ENCODE results near the gene AHCYL2. TPM values are rescaled to one million over a fixed set of nuclear protein-coding genes. Genes with fewer than 3 reads are reported as not detected.
"Not testable (repeated sequence)": the region's sequence is repeated elsewhere in the genome, so short reads cannot be mapped to it uniquely, and the experiment has no call there.

The AHCYL2 gene
- total RNA-seq, 1 donor from 2014 or later: 11.0 TPM

DNA sequence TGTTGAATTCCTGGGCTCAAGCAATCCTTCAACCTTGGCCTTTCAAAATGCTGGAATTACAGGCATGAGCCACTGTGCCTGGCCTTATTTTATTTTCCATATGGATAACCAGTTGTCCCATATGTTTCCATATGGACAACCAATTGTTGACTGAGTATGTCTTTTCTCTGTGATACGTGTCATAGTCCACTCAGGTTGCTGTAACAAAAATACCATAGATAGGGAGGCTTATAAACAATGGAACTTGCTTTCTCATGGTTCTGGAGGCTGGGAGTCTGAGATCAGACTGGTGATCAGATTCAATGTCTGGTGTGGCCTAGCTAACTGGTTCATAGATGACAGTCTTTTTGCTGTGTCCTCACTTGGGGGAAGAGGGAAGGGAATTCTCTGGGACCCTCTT, 19.4 kb downstream of the AHCYL2 start:
- Mint-ChIP-seq H3K9me3 (ENCODE audit: low read depth) (no peaks in the 10 kb centered on the region), H3K27me3 (ENCODE audit: low read depth) (no peaks in the 10 kb centered on the region), H3K4me3 (ENCODE audit: unreplicated experiment) (no peak overlapping the region), H3K4me1 (ENCODE audit: low read depth) (no peaks in the 10 kb centered on the region), H3K27ac (ENCODE audit: unreplicated experiment) (no peak overlapping the region), H3K36me3 (ENCODE audit: low read depth) (peaks cover 4% of the 10 kb centered on the region)
- DNase-seq (ENCODE audit: low spot score): no peak
- TF ChIP-seq, protein P1, sequence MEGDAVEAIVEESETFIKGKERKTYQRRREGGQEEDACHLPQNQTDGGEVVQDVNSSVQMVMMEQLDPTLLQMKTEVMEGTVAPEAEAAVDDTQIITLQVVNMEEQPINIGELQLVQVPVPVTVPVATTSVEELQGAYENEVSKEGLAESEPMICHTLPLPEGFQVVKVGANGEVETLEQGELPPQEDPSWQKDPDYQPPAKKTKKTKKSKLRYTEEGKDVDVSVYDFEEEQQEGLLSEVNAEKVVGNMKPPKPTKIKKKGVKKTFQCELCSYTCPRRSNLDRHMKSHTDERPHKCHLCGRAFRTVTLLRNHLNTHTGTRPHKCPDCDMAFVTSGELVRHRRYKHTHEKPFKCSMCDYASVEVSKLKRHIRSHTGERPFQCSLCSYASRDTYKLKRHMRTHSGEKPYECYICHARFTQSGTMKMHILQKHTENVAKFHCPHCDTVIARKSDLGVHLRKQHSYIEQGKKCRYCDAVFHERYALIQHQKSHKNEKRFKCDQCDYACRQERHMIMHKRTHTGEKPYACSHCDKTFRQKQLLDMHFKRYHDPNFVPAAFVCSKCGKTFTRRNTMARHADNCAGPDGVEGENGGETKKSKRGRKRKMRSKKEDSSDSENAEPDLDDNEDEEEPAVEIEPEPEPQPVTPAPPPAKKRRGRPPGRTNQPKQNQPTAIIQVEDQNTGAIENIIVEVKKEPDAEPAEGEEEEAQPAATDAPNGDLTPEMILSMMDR (IDR thresholded peaks at IDR 0.05): no peak

DNA sequence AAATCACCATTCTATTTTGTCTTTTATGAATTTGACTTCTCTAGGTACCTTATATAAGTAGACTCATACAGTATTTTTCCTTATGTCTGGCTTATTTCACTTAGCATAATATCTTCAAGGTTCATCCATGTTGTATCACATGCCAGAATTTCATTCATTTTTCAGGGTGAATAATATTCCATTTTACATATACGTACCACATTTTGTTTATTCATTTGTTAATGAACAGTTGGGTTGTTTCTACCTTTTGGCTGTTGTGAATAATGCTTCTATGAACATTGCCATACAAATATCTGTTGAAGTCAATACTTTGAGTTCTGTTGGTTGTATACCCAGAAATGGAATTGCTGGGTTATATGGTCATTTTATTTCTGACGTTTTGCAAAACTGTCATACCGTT, 20.7 kb downstream of the AHCYL2 start:
- TF ChIP-seq, protein P1 (IDR thresholded peaks at IDR 0.05): no peak
- Mint-ChIP-seq H3K4me3 (ENCODE audit: unreplicated experiment) (no peak overlapping the region), H3K27ac (ENCODE audit: unreplicated experiment) (no peak overlapping the region), H3K36me3 (ENCODE audit: low read depth) (peaks cover 4% of the 10 kb centered on the region), H3K4me1 (ENCODE audit: low read depth) (no peaks in the 10 kb centered on the region), H3K9me3 (ENCODE audit: low read depth) (peaks cover 4% of the 10 kb centered on the region), H3K27me3 (ENCODE audit: low read depth) (no peaks in the 10 kb centered on the region)
- no peak for DNase-seq (ENCODE audit: low spot score)

DNA sequence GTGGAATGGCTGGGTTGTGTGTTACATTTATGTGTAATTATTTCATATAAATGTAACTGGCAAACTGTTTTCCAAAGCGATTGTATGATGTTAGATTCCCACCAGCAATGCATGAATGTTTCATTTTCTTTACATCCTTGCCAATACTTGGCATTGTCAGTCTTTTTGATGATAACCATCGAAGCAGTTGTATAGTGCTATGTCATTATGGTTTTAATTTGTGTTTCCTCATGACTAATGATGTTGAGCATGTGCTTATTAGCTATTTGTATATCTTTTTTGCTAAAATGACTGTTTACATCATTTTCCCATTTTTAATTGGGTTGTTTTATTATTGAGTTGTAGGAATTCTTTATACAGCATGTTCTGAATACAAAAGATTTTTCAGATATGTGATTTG, 22.3 kb downstream of the AHCYL2 start:
- peaks cover 4% of the 10 kb centered on the region for H3K36me3 Mint-ChIP-seq (ENCODE audit: low read depth)
- peaks cover 7% of the 10 kb centered on the region for H3K9me3 Mint-ChIP-seq (ENCODE audit: low read depth)
- TF ChIP-seq, protein P1 (IDR thresholded peaks at IDR 0.05): no peak
- H3K4me3 Mint-ChIP-seq (ENCODE audit: unreplicated experiment): no peak overlapping the region
- DNase-seq (ENCODE audit: low spot score): no peak
- no peak overlapping the region for H3K27ac Mint-ChIP-seq (ENCODE audit: unreplicated experiment)
- no peaks in the 10 kb centered on the region for H3K27me3 Mint-ChIP-seq (ENCODE audit: low read depth)
- H3K4me1 Mint-ChIP-seq (ENCODE audit: low read depth): no peaks in the 10 kb centered on the region

DNA sequence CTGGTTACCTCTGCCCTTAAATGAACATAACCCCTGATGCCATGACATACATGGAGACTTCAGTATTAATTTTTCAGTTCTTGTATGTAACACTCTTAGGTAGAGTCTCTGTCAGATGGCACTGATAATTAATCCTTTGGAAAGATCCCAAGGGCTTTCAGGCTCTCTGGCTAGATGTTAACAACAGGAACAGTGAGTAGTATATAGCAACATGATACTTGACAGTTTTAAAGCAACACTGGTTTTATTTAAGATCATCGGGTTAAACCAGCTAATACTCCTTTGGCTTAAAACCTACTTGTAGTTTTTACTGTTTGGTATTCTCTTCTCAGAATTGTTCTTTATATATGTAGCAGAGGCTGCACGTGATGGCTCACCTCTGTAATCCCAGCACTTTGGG, 27.3 kb downstream of the AHCYL2 start:
- Mint-ChIP-seq H3K36me3 (ENCODE audit: low read depth) (no peaks in the 10 kb centered on the region), H3K4me1 (ENCODE audit: low read depth) (no peaks in the 10 kb centered on the region), H3K27ac (ENCODE audit: unreplicated experiment) (no peak overlapping the region), H3K9me3 (ENCODE audit: low read depth) (peaks cover 7% of the 10 kb centered on the region), H3K4me3 (ENCODE audit: unreplicated experiment) (no peak overlapping the region), H3K27me3 (ENCODE audit: low read depth) (no peaks in the 10 kb centered on the region)
- no peak for DNase-seq (ENCODE audit: low spot score)
- TF ChIP-seq, protein P1 (IDR thresholded peaks at IDR 0.05): no peak

DNA sequence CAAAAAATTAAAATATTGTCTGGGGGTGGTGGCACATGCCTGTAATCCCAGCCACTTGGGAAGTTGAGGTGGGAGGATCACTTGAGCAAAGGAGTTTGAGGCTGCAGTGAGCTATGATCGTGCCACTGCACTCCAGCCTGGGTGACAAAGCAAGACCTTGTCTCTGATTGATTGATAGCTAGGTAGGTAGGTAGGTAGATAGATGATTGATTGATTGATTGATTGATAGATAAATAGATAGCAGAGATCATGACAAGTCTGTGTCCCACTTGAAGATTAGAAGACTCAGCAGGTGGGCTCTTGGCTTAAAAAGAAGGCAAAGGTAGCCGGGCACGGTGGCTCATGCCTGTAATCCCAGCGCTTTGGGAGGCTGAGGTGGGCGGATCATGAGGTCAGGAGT, 27.8 kb downstream of the AHCYL2 start:
- H3K27me3 Mint-ChIP-seq (ENCODE audit: low read depth); H3K4me3 Mint-ChIP-seq (ENCODE audit: unreplicated experiment); H3K4me1 Mint-ChIP-seq (ENCODE audit: low read depth); H3K9me3 Mint-ChIP-seq (ENCODE audit: low read depth); H3K27ac Mint-ChIP-seq (ENCODE audit: unreplicated experiment); H3K36me3 Mint-ChIP-seq (ENCODE audit: low read depth); DNase-seq (ENCODE audit: low spot score): not testable (repeated sequence)

DNA sequence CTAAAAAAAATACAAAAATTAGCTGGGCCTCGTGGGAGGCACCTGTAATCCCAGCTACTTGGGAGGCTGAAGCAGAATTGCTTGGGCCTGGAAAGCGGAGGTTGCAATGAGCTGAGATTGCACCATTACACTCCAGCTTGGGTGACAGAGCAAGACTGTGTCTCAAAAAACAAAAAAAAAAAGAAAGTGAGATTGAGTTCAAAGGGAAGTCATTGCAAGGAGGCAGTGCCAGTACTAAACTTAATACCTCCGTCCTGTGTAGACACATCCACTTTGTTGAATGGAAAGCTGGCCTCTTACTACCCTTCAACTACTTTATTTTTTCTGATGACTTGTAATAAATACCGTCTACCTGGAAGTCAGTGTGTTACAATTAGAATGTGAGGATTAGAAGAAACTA, 31.0 kb downstream of the AHCYL2 start:
- Mint-ChIP-seq H3K36me3 (ENCODE audit: low read depth) (no peaks in the 10 kb centered on the region), H3K9me3 (ENCODE audit: low read depth) (no peaks in the 10 kb centered on the region), H3K4me1 (ENCODE audit: low read depth) (peaks cover 3% of the 10 kb centered on the region), H3K4me3 (ENCODE audit: unreplicated experiment) (no peak overlapping the region), H3K27ac (ENCODE audit: unreplicated experiment) (no peak overlapping the region), H3K27me3 (ENCODE audit: low read depth) (no peaks in the 10 kb centered on the region)
- DNase-seq (ENCODE audit: low spot score): no peak
- TF ChIP-seq, protein P1 (IDR thresholded peaks at IDR 0.05): no peak

All from chondrocyte (in vitro differentiated cells).